22Rv1 (cell line): ENCODE data around the gene C6.

Experiments
- H3K27ac ChIP-seq: fragments of 450-650 bp; 2 replicates; pipeline ENCODE4 v1.5.1; 2017
- ZFX ChIP-seq: fragments of 450-650 bp; IDR thresholded peaks from 2 replicates; pipeline ENCODE4 v1.6.1; 2017; ENCODE audit warnings: antibody characterized with exemption, borderline replicate concordance
- TF ChIP-seq, protein P1 (sequence below): fragments of 450-650 bp; IDR thresholded peaks from 2 replicates; pipeline ENCODE4 v1.5.1; 2017; ENCODE audit warnings: mild to moderate bottlenecking

C6 gene

GRCh38 chr5:41213340-41213739 is at the start of gene C6:
Gene C6, minus strand, starts transcription at chr5:41213532. Its CDS starts 10,302 bp downstream, at chr5:41203230.
- TF ChIP-seq, protein P1, sequence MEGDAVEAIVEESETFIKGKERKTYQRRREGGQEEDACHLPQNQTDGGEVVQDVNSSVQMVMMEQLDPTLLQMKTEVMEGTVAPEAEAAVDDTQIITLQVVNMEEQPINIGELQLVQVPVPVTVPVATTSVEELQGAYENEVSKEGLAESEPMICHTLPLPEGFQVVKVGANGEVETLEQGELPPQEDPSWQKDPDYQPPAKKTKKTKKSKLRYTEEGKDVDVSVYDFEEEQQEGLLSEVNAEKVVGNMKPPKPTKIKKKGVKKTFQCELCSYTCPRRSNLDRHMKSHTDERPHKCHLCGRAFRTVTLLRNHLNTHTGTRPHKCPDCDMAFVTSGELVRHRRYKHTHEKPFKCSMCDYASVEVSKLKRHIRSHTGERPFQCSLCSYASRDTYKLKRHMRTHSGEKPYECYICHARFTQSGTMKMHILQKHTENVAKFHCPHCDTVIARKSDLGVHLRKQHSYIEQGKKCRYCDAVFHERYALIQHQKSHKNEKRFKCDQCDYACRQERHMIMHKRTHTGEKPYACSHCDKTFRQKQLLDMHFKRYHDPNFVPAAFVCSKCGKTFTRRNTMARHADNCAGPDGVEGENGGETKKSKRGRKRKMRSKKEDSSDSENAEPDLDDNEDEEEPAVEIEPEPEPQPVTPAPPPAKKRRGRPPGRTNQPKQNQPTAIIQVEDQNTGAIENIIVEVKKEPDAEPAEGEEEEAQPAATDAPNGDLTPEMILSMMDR, result no peak
- TF ChIP-seq ZFX, result no peak
- H3K27ac ChIP-seq, result no peak within 1 kb of the TSS

- TF ChIP-seq, protein P1, result no peak
- no peak for TF ChIP-seq ZFX
- H3K27ac ChIP-seq, result no peak overlapping the region
These were observed 43.1 kb upstream of the C6 start for GRCh38 chr5:41256400-41256799.

- TF ChIP-seq ZFX, result no peak
- TF ChIP-seq, protein P1, result no peak
These were observed 39.8 kb upstream of the C6 start for GRCh38 chr5:41253109-41253508.

GRCh38 chr5:41252036-41252435 is 38.7 kb upstream of the C6 start:
- TF ChIP-seq ZFX, result no peak
- TF ChIP-seq, protein P1, result no peak
- H3K27ac ChIP-seq, result no peak overlapping the region

More at GRCh38 chr5:41253109-41253508, 39.8 kb upstream of the C6 start:
- H3K27ac ChIP-seq, result no peak overlapping the region

DNA sequence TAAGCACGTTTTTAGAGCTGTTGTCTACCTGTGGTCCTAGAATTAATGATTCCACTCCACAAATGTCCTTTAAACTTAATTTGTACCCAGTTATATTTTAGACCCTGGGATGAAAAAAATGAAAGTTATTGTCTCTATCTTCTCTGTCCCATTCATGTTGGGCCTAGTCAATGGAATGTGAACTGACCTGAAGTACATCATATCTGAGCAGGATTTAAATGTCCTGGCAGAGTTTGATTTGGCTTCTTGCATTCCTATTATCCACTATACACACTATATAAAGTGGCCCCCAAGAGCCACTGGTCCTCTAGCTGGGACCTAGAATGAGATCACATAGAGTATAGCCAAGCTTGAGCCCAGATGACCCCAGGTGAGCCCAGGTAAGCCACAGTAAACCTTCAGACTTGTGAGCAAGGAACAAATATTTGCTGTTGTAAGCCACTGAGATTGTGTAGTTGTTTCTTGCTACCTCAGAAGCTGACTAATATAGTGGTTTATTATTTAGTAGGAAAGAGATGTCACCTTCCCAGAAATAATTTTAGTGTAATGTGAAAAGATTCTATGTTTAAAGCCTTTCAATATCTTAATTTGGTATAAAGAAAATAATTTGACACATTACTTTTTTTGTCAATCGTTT is 37.1 kb upstream of the C6 start:
- no peak for TF ChIP-seq ZFX
- TF ChIP-seq, protein P1, result no peak
- H3K27ac ChIP-seq, result no peak overlapping the region

GRCh38 chr5:41247135-41247534 is 33.8 kb upstream of the C6 start:
- no peak for TF ChIP-seq ZFX

DNA sequence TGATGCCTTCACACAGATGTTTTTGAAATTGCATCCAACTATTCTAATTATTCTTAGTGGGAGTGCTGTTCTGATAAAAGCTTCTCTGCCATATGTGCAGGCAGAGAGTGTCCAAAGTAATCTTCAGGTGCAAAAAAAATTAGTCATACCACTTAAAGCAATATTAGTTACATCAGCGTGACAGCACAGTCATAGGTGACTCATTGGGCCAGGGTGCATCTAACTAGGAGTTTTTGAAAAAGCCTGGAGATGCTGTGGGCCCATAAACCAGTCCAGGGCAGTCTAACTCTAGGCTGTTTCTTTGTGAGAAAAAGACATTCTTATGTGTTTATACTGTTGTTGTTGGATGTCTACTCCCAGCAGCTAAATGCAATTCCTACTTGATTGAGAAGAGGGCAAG is 33.0 kb upstream of the C6 start:
- no peak overlapping the region for H3K27ac ChIP-seq
- TF ChIP-seq ZFX, result no peak
- TF ChIP-seq, protein P1, result no peak

More at GRCh38 chr5:41247135-41247534, 33.8 kb upstream of the C6 start:
- no peak overlapping the region for H3K27ac ChIP-seq

GRCh38 chr5:41243558-41243957 is 30.2 kb upstream of the C6 start:
- no peak overlapping the region for H3K27ac ChIP-seq
- no peak for TF ChIP-seq ZFX
- TF ChIP-seq, protein P1, result no peak
